NCI-H1694 (cell line): ENCODE data around the gene CDX1.

Experiments
- DNase-seq: peaks from one replicate; lab custom pipeline; 2025; lab: John Stamatoyannopoulos, UW

CDX1 gene

DNA sequence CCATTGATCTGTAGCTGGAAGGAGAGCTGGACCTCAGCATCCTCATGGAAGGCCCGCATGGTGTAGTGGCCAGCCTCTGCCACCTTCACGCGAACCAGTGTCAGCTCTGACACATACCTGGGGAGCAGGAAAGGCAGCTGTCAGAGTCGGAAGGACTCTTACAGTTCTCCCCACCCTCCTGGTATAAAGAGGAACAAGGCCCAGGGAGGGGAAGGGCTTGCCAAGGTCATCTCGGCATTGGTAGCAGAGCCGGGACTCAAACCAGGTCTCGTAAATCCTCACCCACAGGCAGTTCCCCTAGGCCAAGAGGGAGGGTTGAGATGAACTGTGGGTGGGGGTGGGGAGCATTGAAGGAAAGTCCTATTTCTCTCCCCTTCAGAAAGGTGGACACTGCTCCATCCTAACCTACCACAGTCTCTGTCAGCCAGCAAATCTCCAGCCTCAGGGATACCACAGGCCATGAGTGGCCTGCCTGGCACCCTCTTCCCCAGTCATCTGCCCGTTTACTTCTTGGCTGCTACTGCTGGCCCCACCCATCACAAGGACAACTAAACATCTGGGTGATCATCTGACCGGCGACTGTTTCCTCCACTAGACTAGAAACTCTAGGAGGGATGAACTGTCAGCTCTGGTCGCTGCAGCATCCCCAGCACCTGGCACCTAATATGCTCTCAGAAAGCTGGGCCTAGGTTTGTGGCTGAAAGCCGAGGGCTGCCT, 34.4 kb upstream of the CDX1 start:
- DNase-seq, result no peak

DNA sequence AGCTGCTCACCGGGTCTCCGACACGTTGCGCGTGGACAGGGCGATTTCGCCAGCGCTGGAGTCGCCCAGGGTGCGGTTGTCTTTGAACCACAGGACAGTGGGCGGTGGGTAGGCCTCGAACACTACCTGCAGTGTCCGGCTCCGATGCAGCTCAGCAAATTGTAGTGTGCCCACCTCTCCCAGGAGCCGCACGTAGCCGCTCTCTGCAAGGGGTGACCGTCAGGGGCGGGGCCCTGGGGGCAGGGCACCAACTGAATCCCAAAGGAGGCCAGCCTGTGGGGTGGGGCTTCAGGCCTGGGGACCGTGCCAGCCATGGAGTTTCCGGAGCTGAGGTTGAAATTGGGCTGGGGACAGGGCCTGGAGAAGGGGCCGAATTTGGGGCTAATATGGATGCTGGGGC, 33.8 kb upstream of the CDX1 start:
- DNase-seq, result no peak

DNA sequence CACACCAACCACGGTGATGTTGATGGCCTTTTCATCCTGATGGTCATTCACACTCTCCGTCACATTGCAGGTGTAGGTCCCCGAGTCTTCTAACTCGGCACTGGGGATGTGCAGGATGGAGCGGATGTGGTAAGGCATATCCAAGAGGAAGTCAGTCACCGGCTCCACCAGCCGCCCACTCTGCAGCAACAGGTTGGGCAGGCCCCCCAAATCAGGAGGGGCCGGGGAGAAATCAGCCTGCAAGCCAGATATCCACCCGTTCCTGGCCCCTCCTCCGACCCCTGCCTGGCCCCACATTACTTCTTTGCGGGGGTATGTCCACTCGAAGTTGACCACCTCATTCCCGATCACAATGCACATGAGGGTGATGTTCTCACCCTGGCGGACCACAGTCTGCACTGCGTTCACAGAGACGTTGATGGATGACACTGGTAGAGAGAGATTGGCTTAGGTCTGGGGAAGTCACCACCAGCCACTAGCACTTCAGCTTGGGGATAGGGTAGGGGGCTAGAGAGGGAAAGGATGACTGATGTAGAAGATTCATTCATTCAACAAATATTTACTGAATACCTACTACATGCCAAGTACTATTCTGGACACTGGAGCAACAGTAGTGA, 32.9 kb upstream of the CDX1 start:
- DNase-seq, result no peak

DNA sequence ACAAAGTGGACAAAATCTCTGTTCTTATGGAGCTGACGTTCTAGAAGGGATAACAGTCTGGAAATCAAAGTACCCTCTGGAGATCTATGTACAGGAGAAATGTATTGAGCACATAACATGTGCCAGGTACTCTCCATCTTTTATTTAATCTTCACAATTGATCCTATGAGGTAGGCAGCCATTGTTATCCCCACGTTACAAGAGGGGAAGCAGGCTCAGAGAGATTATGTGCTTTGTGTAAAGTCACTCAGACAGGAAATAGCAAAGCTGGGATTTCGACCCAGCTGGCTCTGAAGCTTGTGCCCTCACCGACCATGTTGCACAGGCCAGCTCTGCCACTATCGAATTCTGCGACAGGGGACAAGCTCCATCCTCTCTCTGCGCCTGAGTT, 32.4 kb upstream of the CDX1 start:
- no peak for DNase-seq

DNA sequence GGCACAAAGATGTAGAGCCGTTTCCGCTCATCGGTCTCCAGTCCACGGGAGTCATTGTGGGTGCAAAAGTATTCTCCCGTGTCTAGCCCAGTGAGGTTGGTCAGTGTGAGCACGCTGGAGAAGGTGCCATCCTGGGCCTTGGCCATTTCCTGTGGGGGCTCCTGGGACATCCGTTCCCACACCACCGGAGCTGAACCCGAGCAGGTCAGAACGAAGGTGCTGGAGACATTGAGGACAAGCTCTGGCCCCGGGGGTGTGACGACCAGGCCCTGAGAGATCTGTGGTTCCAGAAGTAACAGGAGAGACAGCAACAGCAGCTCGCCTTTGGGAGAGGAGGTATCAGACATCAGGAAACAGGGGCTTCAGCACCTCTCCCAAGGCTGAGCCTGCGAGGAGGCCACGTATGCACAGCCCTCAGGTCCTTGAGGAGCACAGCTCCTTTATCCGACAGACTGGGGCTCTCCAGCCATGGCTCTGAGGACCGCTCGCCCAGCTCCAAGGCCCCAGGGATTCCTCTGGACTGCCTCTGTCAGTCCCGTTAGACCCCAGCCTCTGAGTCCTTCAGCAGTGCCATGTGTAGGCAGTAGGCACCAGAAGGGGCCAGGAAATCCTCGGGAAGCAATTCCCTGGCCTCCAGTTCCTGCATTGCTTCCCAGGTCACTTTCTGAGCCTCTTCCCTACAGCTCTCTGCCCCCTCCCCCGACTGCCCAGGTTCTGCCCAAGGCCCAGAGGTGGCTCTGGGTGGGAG, 30.8 kb upstream of the CDX1 start:
- DNase-seq, result no peak

DNA sequence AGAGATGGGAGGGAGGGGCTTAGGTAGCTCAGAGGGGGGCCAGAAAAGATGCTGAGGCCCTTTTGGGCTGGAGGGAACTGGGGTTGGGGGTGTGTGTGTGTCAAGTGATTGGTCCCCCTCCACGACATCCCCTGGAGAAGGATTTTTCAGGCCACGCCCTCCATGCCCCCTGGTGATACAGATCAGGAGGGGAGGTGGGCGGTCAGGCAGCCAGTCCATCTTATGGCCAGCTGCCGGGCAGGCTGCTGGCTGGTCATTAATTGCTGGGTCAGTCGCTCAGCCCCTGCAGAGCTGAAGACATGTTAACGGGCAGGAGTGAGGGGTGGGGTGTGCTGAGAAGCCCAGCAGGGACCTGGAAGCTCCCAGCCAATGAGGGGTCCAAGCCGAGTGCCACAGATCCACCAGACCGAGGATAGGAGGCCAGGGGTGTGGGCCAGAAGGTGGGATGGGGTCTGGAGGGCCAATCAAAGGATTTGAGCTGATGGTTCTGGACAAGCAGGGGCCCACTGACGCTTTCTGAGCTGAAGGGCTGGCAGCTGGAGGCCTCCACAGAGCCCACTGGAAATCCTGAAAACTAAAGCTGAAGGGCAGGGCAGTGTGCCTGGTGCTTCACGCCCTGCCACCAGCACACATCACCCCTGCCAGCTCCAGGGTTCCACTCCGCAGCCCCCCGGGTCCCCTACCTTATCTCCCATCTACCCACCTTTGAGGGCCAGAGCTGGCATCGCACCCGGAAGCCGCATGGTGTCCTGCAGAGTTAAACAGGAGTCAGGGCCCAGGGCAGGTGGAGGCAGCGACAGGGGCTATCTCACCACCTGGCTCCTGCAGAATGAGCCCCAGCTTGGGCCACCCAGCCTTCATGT, 30.0 kb upstream of the CDX1 start:
- no peak for DNase-seq

DNA sequence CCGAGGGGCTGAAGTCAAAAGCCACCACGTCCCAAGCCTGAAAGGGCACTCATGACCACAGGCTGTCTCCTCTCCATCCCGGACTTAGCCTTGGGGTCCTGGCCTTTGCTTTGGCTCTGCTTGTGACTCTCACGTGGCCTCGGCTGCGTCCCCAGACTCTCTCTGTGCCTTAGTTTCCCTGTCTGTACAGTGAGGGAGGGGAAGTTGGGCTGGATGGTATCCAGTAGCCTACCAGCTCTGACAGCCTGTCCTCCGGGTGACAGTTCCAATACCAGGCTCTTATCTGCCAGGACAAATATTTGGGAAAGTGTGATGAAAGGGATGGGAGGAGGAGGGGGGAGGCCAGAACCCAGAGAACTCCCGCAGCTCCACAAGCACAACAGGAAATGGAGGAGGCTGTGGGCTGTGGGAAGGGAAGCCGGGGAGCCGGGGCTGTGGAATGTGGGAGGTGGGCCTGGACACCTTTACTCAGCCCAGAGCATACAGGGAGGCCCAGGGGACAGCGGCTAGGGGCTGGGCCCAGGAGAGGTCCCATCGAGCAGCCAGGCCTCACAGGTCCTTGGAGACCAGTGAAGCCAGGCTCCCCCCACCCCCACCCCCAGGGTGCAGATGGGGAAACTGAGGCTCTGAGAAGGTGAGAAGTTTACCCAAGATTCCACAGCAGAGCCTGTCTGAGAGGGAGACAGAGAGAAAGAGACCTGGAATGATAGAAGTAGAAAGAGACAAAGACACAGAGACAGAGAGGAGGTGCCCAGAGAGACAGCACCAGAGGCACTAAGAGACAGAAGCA, 29.2 kb upstream of the CDX1 start:
- DNase-seq, result no peak

DNA sequence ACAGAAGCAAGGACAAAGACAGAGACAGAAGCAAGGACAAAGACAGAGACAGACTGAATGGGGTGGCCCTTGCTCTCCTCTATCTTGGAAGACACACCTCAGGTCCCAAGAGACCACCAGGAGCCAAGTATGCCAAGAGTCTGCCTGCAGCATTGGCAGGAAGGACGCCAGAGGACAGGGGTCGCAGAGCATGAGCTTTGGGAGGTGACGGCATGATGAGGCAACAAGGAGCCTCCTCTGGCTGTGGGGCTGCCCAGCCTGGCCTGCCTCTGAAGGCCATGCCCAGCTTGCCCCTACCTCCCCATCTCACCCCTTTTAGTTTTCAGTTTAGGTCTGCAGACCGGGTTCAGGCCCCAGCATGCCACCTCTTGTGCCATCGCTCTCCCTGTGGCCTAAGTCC, 28.6 kb upstream of the CDX1 start:
- DNase-seq, result no peak

DNA sequence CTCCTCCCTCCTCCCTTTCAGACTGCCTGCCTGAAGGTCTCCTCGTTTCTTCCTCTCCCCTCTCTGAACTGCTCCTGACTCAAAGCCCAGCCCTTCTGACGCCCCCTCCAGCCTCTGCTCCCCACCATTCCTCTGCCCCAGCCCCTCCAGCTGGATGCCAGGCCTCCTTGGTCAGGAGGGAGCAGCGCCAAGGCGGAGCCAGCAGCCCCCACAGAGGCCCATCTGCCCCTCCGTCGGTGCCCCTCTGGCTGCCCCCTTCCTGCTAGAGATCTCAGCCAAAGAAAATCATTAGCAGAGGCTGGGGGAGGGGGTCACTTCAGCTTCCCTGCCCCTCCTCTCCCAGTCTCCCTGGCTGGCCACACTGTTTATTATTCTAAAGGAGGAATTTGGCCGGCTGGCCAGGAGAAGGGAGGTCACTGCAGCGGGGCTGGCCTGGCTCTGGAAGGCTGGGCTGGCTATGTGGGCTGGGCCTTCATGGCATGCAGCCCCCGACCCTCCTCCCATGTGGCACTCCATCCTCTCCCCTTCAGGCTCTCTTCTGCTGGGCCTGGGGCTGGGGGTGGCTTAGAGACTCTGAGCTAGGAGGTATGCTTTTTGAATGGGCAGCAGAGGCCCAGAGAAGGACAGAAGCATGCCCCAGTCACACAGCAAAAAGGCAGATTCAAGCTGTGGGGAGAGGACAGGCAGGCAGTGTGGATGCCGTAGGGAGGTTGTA, 27.9 kb upstream of the CDX1 start:
- no peak for DNase-seq

DNA sequence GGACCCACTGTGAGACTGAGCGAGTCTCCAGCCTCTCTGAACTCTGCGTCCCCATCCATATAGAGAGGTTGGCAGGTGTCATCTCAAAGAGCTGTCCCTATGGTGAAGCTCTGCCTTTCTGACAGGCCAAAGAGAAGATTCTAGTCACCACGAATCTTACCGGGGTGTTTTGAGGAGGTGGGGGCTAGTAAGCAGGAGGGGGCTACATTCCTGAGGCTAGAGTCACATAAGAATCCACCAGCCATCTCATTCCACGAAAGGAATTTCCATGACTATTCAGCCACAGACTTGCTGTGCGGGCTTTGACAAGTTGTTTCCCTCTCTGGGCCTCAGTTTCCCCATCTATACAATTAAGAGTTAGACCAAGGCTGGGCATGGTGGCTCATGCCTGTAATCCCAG, 27.2 kb upstream of the CDX1 start:
- no peak for DNase-seq

DNA sequence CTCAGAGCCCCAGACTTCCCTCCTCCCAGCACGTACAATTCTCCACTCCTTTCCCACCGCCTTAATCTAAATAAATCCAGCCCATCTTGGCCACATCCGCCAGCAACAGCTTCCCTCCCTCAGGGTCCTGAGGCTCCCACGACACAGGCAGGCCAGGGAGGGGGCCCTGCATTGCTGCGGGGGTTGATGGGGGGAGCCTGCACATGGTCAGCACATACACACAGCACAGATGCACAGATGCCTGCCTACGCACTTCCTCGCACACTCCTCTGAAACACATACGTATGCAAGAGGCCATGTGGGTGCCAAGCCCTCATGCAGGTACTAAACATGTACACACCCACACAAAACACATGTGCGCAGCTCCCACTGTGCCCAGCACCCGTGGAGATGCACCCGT, 25.7 kb upstream of the CDX1 start:
- DNase-seq, result no peak

DNA sequence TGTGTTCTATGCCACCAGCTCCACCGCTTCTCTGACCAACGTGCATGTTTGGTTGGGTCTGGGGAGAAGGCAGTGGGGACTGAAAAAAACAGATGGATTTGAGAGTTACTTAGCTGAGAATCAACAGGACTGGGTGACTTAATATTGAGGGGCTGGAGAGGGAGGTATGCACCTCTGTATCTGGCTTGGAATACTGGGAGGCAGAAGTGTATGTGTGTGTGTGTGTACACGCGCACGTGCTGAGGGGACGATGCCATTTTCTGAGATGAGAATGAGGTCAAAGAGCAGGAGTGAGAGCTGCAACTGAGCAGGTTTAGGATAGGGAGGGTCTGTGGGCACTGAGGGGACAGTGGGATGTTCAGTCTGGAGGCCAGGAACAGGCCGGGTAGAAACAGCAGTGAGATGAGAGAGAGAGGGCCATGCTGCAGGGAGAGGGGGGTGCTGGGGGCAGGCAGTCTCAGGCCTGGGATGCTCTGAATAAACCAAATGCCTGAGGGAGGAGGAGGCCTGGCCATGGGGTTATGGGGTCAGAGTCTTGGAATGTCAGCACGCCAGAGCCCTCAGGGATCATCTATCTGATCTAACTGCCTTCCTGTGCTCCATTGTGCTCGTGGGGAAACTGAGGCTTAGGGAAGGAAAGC, 24.9 kb upstream of the CDX1 start:
- no peak for DNase-seq

DNA sequence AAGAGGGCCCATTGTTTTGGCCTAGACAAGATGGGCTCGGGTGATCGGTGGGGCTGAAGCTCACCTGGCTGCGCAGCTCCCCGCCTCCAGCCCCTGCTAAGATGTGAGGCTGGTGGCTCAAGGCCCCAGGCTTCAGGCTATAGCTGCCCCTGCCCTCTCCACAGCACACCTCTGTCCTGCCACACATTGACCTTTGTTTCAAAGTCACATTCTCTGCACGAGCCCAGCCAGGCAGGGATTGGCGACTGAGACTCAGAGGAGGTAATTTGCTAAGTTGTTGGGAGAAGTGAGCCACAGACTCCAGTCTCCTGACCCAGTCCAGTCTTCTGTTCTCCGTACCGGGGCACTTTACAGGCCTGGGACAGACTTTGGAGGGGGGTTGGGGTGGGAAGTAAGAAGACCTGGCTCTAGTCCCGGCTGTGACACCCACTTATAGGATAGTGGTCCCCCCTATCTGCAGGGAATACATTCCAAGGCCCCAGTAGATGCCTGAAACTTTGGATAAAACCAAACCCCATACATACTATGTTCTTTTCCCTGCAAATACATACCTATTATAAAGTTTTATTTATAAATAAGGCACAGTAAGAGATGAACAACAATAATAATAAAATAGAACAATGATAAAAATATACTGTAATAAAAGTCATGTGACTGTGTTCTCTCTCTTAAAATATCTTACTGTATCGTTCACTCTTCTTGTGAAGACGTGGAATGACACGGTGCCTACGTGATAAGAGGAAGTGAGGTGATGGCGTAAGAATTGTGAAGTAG, 24.2 kb upstream of the CDX1 start:
- DNase-seq, result no peak

DNA sequence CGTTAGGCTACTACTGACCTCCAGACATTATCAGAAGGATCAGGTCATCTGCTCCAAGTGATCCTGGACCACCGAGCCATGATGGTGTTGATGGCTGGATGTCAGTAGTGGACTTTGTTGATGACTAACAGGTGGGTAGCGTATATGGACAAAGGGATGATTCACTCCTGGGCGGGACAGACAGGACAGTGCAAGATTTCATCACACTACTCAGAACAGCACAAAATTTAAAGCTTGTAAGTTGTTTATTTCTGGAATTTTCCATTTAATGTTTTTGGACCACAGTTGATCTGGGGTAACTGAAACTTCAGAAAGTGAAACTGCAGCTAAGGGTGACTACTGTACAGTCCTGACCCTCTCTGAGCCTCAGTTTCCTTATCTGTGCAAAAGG, 23.6 kb upstream of the CDX1 start:
- DNase-seq, result no peak

DNA sequence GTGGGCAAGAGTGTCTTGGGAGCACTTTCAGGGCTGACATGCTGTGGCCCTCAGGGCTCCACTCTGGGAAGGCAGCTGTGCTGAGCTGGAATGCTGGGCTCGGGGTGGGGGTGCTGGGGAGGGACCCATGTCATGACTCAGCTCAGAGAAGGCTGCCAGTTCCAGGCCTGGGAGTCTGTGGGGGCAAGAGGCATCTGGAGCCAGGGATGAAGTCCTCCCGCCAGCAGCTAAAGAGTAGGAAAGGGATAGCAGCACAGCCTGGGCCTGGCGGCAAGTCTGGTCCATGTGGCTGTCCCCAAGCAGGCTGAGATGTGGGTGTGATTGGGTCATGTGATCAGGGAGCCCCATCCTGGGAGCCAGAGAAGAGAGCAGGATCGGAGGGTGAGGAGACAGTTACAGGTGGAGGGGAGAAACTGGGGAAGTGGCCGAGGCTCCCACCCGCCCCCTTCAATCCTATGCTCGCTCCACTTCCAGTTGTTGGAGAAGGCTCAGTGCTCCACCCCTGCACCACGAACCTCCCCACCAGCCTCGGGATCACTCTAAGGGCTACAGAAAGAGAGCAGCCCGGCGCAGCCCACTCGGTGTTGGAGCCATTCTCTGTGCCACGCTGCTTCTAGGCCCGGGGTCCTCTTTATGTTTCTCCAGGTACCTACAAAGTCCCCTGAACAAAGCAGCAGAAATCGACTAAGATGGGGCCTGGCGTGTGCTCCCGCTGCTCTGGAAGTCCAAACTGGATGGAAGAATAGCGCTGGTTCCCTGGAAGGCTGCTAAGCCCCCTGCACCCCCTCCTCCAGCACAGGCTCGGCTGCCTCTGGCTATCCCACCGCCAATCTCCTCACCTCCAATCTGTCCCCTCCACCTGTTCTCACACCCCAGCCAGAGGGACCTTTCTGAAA, 23.0 kb upstream of the CDX1 start:
- DNase-seq, result no peak

DNA sequence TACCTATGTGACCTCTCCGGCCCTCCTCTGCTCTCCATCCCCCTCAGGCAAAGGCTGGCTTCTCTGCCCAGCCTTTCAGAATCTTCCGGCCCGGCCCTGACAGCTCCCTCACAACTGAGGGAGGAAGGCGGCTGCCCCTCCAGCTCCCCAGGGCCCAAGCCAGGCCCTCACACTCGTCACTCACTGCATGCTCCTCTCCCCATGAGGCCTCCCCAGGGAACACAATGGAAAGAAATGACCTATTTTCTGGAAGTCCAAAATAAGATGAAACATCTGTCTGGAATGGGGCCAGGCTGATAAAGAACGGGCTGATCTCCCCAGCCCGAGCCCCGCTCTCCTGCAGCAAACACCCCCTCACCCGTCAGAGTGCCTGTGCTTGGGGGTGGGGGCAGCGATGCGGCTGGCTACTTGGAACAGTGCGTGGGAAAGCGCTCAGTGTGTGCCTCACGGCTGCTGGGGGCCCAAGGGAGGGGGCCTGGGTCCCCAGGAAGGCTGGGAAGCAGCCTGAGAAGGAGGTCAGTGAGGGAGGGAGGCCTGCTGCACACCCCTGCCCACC, 22.3 kb upstream of the CDX1 start:
- no peak for DNase-seq

DNA sequence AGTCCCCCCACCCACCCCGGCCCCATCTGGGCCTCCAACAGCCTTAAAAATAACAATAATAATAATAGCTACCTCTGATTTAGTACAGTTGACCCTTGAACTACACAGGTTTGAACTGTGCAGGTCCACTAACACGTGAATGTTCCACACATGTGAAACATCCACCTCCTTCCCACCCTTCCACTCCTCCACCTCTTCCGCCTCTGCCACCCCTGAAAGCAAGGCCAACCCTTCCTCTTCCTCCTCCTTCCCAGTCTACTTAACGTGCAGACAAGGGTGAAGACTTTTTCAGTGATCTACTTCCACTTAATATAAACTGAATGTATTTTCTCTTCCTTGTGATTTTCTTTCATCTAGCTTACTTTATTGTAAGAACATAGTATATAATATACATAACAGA, 21.7 kb upstream of the CDX1 start:
- DNase-seq, result no peak

DNA sequence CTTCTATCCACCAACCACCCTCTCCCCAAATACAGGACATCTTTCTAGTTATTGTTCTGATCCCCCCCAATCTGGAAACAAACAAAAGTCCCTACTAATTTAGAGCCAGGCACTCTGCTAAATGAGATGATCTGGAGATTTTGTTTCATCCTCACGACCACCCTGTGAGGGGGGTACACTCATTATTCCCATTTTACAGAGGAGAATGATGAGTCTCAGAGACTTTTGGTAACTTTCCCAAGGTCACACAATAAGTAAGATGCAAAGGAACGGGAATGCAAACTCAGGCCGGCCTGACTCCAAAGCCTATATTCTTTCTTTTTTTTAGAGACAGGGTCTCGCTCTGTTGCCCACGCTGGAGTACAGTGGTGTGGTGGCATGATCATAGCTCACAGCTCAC, 20.3 kb upstream of the CDX1 start:
- no peak for DNase-seq
